Prostate gland (tissue), 2 donors: ENCODE measurements around the gene MAGI2.

Experiments
- POLR2A ChIP-seq: fragments of 450-650 bp; IDR thresholded peaks from one replicate; pipeline ENCODE4 v1.6.1; 2016; ENCODE audit warnings: antibody characterized with exemption, mild to moderate bottlenecking
- POLR2AphosphoS5 ChIP-seq: sonication (generic); formaldehyde crosslinking; IDR thresholded peaks from one replicate; pipeline ENCODE4 v1.6.1; 2017; ENCODE audit warnings: antibody characterized with exemption
- TF ChIP-seq, protein P1 (sequence below), 4 experiments: fragments of 200-600 bp in 2 of 4; fragments of 450-650 bp in 2 of 4; sonication (generic) in 2 of 4; IDR thresholded peaks; 1 replicate in 3 of 4; 2 replicates in 1 of 4; pipeline ENCODE4 v1.5.1; 2016 to 2019; ENCODE audit warnings: antibody characterized with exemption in 4 of 4, mild to moderate bottlenecking in 2 of 4, moderate library complexity in 2 of 4

DNA sequence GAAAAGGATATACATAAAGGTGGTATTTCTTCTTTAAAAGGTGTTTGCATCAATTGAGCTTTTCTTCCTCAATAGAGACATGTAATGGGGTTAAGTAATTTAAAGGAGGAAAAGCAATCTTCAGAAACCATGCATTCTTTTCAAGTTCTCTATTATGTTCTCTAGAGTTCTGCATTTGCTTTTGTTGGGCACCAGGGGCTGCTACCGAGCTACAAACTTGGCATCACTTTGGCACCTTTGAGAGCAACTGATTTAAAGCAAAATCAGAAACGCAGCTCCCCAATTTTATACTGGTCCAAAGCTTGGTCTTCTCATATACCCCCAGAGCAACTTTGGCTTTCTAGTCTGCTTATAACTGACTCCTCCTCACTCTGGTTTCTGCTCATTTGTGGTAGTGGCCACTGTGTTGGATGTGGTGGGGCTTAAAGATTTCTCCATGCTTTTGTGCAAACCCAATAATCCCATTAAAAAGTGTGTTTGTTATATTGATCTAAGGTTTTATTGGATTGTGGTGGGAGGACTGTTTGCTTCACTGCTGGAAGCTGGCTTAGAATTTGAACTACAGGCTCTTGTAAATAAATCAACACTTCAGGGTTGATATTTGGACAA lies 942.8 kb downstream of the MAGI2 start:
- TF ChIP-seq POLR2A (no peak), POLR2AphosphoS5 (no peak)
- TF ChIP-seq, protein P1, sequence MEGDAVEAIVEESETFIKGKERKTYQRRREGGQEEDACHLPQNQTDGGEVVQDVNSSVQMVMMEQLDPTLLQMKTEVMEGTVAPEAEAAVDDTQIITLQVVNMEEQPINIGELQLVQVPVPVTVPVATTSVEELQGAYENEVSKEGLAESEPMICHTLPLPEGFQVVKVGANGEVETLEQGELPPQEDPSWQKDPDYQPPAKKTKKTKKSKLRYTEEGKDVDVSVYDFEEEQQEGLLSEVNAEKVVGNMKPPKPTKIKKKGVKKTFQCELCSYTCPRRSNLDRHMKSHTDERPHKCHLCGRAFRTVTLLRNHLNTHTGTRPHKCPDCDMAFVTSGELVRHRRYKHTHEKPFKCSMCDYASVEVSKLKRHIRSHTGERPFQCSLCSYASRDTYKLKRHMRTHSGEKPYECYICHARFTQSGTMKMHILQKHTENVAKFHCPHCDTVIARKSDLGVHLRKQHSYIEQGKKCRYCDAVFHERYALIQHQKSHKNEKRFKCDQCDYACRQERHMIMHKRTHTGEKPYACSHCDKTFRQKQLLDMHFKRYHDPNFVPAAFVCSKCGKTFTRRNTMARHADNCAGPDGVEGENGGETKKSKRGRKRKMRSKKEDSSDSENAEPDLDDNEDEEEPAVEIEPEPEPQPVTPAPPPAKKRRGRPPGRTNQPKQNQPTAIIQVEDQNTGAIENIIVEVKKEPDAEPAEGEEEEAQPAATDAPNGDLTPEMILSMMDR (IDR thresholded peaks at IDR 0.05), result peak in 3 of 4 experiments; percentile 41 to 68 (median 62)
